HEK293 (cell line): ENCODE results near the gene KLHL20.

Experiments used
- CTCF ChIA-PET: fragments of 350-600 bp; formaldehyde crosslinking; extraction: SDS; loops from one replicate; lab custom pipeline; 2021; ENCODE audit warnings: antibody characterized with exemption; lab: Yijun Ruan, JAX
- POLR2A ChIA-PET: fragments of 300-600 bp; formaldehyde crosslinking; extraction: SDS; loops from one replicate; lab custom pipeline; 2020; ENCODE audit warnings: antibody characterized with exemption, inconsistent platforms; lab: Yijun Ruan, JAX
- H3K27ac ChIP-seq: fragments of 200-500 bp; sonication (Bioruptor generic); 2 replicates; pipeline ENCODE4 v1.5.1; 2014; ENCODE audit warnings: low read depth, low read length, control low read depth, inconsistent platforms; ENCODE audit errors: extremely low read depth
- H3K36me3 ChIP-seq, 2 experiments: fragments of 200-500 bp in 1 of 2; sonication (Bioruptor generic) in 1 of 2; 1 replicate in 1 of 2; 2 replicates in 1 of 2; pipeline ENCODE4 v1.5.1; 2014 to 2017; ENCODE audit warnings: inconsistent platforms in 2 of 2, low read length in 2 of 2; ENCODE audit not compliant: control insufficient read depth in 2 of 2, insufficient read depth in 1 of 2
- H3K4me1 ChIP-seq: fragments of 200-500 bp; sonication (Bioruptor generic); 2 replicates; pipeline ENCODE4 v1.5.1; 2014; ENCODE audit warnings: mild to moderate bottlenecking, low read length, inconsistent platforms; ENCODE audit not compliant: control insufficient read depth, insufficient read depth
- H3K4me3 ChIP-seq: 2 replicates; pipeline ENCODE4 v1.5.1; 2011; ENCODE audit warnings: low read depth, mild to moderate bottlenecking, control low read depth, low read length, moderate library complexity
- H3K9me3 ChIP-seq: fragments of 200-500 bp; sonication (Bioruptor generic); 2 replicates; pipeline ENCODE4 v1.5.1; 2014; ENCODE audit warnings: low read depth, low read length, inconsistent platforms; ENCODE audit not compliant: control insufficient read depth, insufficient read depth
- ELK4 ChIP-seq: IDR thresholded peaks from 2 replicates; pipeline ENCODE4 v1.6.1; 2011; ENCODE audit warnings: mild to moderate bottlenecking, low read depth, low read length, borderline replicate concordance
- HOXD13 ChIP-seq: sonication (generic); formaldehyde crosslinking; IDR thresholded peaks from 2 replicates; pipeline ENCODE4 v1.8.0; 2022; ENCODE audit warnings: missing genetic modification reagents, borderline replicate concordance
- KLF17 ChIP-seq: fragments of 450-650 bp; formaldehyde crosslinking; IDR thresholded peaks from 2 replicates; pipeline ENCODE4 v1.5.1; 2016; ENCODE audit warnings: missing biosample characterization, missing genetic modification characterization
- MZF1 ChIP-seq: fragments of 450-650 bp; formaldehyde crosslinking; IDR thresholded peaks from 2 replicates; pipeline ENCODE4 v1.5.1; 2017; ENCODE audit warnings: missing biosample characterization, missing genetic modification characterization, borderline replicate concordance
- SCRT2 ChIP-seq: fragments of 450-650 bp; formaldehyde crosslinking; IDR thresholded peaks from 2 replicates; pipeline ENCODE4 v1.5.1; 2016; ENCODE audit warnings: missing biosample characterization, missing genetic modification characterization
- SP2 ChIP-seq: fragments of 450-650 bp; formaldehyde crosslinking; IDR thresholded peaks from 2 replicates; pipeline ENCODE4 v1.5.1; 2016; ENCODE audit warnings: missing biosample characterization, missing genetic modification characterization
- ZFP3 ChIP-seq: fragments of 450-650 bp; formaldehyde crosslinking; IDR thresholded peaks from 2 replicates; pipeline ENCODE4 v1.5.1; 2016; ENCODE audit warnings: low read depth, missing biosample characterization, missing genetic modification characterization
- ZIC2 ChIP-seq: fragments of 450-650 bp; formaldehyde crosslinking; IDR thresholded peaks from 2 replicates; pipeline ENCODE4 v1.5.1; 2016; ENCODE audit warnings: missing biosample characterization, missing genetic modification characterization
- ZNF146 ChIP-seq: fragments of 450-650 bp; formaldehyde crosslinking; IDR thresholded peaks from 2 replicates; pipeline ENCODE4 v1.5.1; 2016; ENCODE audit warnings: missing biosample characterization, missing genetic modification characterization
- ZNF16 ChIP-seq: fragments of 450-650 bp; formaldehyde crosslinking; IDR thresholded peaks from 2 replicates; pipeline ENCODE4 v1.5.1; 2016; ENCODE audit warnings: low read depth, missing biosample characterization, missing genetic modification characterization
- ZNF214 ChIP-seq: fragments of 450-650 bp; formaldehyde crosslinking; IDR thresholded peaks from 2 replicates; pipeline ENCODE4 v1.5.1; 2017; ENCODE audit warnings: missing biosample characterization, mild to moderate bottlenecking, missing genetic modification characterization, borderline replicate concordance
- ZNF23 ChIP-seq: fragments of 450-650 bp; formaldehyde crosslinking; IDR thresholded peaks from 2 replicates; pipeline ENCODE4 v1.5.1; 2016; ENCODE audit warnings: missing biosample characterization, missing genetic modification characterization, borderline replicate concordance
- ZNF354C ChIP-seq: fragments of 450-650 bp; formaldehyde crosslinking; IDR thresholded peaks from 2 replicates; pipeline ENCODE4 v1.5.1; 2016; ENCODE audit warnings: missing biosample characterization, missing genetic modification characterization, low read depth, borderline replicate concordance
- ZNF423 ChIP-seq: fragments of 450-650 bp; formaldehyde crosslinking; IDR thresholded peaks from 2 replicates; pipeline ENCODE4 v1.5.1; 2016; ENCODE audit warnings: missing biosample characterization, missing genetic modification characterization
- ZNF473 ChIP-seq: fragments of 450-650 bp; formaldehyde crosslinking; IDR thresholded peaks from 2 replicates; pipeline ENCODE4 v1.5.1; 2017; ENCODE audit warnings: missing biosample characterization, missing genetic modification characterization
- ZNF513 ChIP-seq: fragments of 450-650 bp; IDR thresholded peaks from 2 replicates; pipeline ENCODE4 v1.5.1; 2018; ENCODE audit warnings: missing biosample characterization, missing genetic modification characterization
- ZNF549 ChIP-seq: fragments of 450-650 bp; IDR thresholded peaks from 2 replicates; pipeline ENCODE4 v1.5.1; 2018; ENCODE audit warnings: missing biosample characterization, missing genetic modification characterization, mild to moderate bottlenecking, inconsistent platforms, moderate library complexity
- ZNF623 ChIP-seq: fragments of 450-650 bp; formaldehyde crosslinking; IDR thresholded peaks from 2 replicates; pipeline ENCODE4 v1.5.1; 2016; ENCODE audit warnings: missing biosample characterization, missing genetic modification characterization
- ZNF639 ChIP-seq: fragments of 450-650 bp; formaldehyde crosslinking; IDR thresholded peaks from 2 replicates; pipeline ENCODE4 v1.5.1; 2016; ENCODE audit warnings: missing biosample characterization, missing genetic modification characterization
- ZNF670 ChIP-seq: fragments of 450-650 bp; formaldehyde crosslinking; IDR thresholded peaks from 2 replicates; pipeline ENCODE4 v1.5.1; 2016; ENCODE audit warnings: missing biosample characterization, missing genetic modification characterization, low read depth
- ZNF701 ChIP-seq: fragments of 450-650 bp; formaldehyde crosslinking; IDR thresholded peaks from 2 replicates; pipeline ENCODE4 v1.5.1; 2016; ENCODE audit warnings: missing biosample characterization, missing genetic modification characterization
- ZNF776 ChIP-seq: fragments of 450-650 bp; formaldehyde crosslinking; IDR thresholded peaks from 2 replicates; pipeline ENCODE4 v1.5.0; 2017; ENCODE audit warnings: missing biosample characterization, missing genetic modification characterization, borderline replicate concordance
- ZNF777 ChIP-seq: fragments of 450-650 bp; formaldehyde crosslinking; IDR thresholded peaks from 2 replicates; pipeline ENCODE4 v1.5.1; 2017; ENCODE audit warnings: missing biosample characterization, missing genetic modification characterization, borderline replicate concordance
- ZSCAN4 ChIP-seq: fragments of 450-650 bp; formaldehyde crosslinking; IDR thresholded peaks from 2 replicates; pipeline ENCODE4 v1.5.1; 2017; ENCODE audit warnings: missing biosample characterization, missing genetic modification characterization
- TF ChIP-seq, protein P1 (sequence below): fragments of 450-650 bp; formaldehyde crosslinking; IDR thresholded peaks from 2 replicates; pipeline ENCODE4 v1.5.1; 2016; ENCODE audit warnings: missing biosample characterization, missing genetic modification characterization
- TF ChIP-seq, protein P2 (sequence below): fragments of 450-650 bp; formaldehyde crosslinking; IDR thresholded peaks from 2 replicates; pipeline ENCODE4 v1.5.1; 2016; ENCODE audit warnings: missing biosample characterization, missing genetic modification characterization

The KLHL20 gene

DNA sequence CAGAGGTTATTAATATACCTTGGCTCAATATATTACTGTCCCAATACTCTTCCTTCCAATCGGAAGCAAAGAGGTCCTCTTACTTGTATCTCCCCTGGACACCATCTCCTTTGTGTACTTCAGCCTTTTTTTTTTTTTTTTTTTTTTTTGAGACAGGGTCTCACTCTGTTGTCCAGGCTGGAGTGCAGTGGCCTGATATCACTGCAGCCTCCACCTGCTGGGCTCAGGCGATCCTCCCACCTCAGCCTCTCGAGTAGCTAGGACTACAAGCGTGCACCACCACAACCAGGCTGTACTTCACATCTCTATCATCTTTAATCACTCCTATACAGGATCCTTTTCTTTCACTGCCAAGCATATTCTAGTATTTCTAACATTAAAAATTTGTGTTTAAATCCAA, 106.9 kb downstream of the KLHL20 start (continued):
- TF ChIP-seq ELK4 (no peak), HOXD13 (CRISPR knock-in tag) (no peak), ZNF623 (tag by site-specific recombination) (no peak), ZNF146 (no peak), ZSCAN4 (tag by site-specific recombination) (no peak), ZNF16 (tag by site-specific recombination) (no peak), ZNF701 (tag by site-specific recombination) (no peak), ZNF639 (tag by site-specific recombination) (no peak), ZNF23 (tag by site-specific recombination) (no peak), MZF1 (no peak), ZNF473 (no peak)
- TF ChIP-seq, protein P1, sequence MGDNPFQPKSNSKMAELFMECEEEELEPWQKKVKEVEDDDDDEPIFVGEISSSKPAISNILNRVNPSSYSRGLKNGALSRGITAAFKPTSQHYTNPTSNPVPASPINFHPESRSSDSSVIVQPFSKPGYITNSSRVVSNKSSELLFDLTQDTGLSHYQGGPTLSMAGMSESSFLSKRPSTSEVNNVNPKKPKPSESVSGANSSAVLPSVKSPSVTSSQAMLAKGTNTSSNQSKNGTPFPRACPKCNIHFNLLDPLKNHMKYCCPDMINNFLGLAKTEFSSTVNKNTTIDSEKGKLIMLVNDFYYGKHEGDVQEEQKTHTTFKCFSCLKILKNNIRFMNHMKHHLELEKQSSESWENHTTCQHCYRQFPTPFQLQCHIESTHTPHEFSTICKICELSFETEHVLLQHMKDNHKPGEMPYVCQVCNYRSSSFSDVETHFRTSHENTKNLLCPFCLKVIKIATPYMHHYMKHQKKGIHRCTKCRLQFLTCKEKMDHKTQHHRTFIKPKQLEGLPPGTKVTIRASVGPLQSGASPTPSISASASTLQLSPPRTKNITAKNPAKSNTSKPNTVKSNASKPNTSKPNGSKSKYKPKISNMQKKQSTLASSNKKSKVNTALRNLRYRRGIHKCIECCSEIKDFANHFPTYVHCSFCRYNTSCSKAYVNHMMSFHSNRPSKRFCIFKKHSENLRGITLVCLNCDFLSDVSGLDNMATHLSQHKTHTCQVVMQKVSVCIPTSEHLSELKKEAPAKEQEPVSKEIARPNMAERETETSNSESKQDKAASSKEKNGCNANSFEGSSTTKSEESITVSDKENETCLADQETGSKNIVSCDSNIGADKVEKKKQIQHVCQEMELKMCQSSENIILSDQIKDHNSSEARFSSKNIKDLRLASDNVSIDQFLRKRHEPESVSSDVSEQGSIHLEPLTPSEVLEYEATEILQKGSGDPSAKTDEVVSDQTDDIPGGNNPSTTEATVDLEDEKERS (tag by site-specific recombination), result no peak
- TF ChIP-seq, protein P2, sequence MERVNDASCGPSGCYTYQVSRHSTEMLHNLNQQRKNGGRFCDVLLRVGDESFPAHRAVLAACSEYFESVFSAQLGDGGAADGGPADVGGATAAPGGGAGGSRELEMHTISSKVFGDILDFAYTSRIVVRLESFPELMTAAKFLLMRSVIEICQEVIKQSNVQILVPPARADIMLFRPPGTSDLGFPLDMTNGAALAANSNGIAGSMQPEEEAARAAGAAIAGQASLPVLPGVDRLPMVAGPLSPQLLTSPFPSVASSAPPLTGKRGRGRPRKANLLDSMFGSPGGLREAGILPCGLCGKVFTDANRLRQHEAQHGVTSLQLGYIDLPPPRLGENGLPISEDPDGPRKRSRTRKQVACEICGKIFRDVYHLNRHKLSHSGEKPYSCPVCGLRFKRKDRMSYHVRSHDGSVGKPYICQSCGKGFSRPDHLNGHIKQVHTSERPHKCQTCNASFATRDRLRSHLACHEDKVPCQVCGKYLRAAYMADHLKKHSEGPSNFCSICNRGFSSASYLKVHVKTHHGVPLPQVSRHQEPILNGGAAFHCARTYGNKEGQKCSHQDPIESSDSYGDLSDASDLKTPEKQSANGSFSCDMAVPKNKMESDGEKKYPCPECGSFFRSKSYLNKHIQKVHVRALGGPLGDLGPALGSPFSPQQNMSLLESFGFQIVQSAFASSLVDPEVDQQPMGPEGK (tag by site-specific recombination), result no peak
- TF ChIP-seq, all 188 proteins: peak for 0

- H3K4me1 ChIP-seq, result no peaks in the 10 kb centered on the region; the same call in 1 of the 2 replicates
- CTCF ChIA-PET, result interaction anchor here (0.6 to 3.2 kb wide), 3 partner anchors 77 to 998 kb away, joined by 3 to 26 read pairs (median 3); no protein-coding TSS in a partner anchor
- H3K27ac ChIP-seq, result peak overlapping the region; percentile 74
- peak overlapping the region; percentile 91 for H3K4me3 ChIP-seq
- peaks cover 7 to 17% of the 10 kb centered on the region in 2 experiments; a peak in 2 of 3 replicates for H3K36me3 ChIP-seq
- no peaks in the 10 kb centered on the region for H3K9me3 ChIP-seq
- POLR2A ChIA-PET, result interaction anchor here (1.0 to 3.1 kb wide), 7 partner anchors 28 to 346 kb away, joined by 3 to 28 read pairs (median 8); partner anchors contain the start of genes GAS5, KLHL20, PRDX6 and ZBTB37
- TF ChIP-seq ZIC2 (tag by site-specific recombination), result no peak
- TF ChIP-seq SCRT2, result peak; percentile 92
- TF ChIP-seq ZNF776 (tag by site-specific recombination), result no peak
- TF ChIP-seq ZNF513 (tag by site-specific recombination), result no peak
- no peak for TF ChIP-seq ZNF214 (tag by site-specific recombination)
- no peak for TF ChIP-seq ZNF777 (tag by site-specific recombination)
- TF ChIP-seq KLF17, result peak; percentile 42; the same call in 1 of the 2 replicates
- no peak for TF ChIP-seq ZNF549
- TF ChIP-seq SP2 (tag by site-specific recombination), result peak; percentile 81
- peak; percentile 92 for TF ChIP-seq ZNF423 (tag by site-specific recombination)
- no peak for TF ChIP-seq ZNF354C (tag by site-specific recombination)
- no peak for TF ChIP-seq ZNF670 (tag by site-specific recombination)
- no peak for TF ChIP-seq ZFP3 (tag by site-specific recombination)
These were observed 109.1 kb downstream of the KLHL20 start for GRCh38 chr1:173823781-173824314.
